ENCODE measurements around the gene CFAP73.
"Not testable (repeated sequence)": the region's sequence is repeated elsewhere in the genome, so short reads cannot be mapped to it uniquely, and the experiment has no call there.

The CFAP73 gene

DNA sequence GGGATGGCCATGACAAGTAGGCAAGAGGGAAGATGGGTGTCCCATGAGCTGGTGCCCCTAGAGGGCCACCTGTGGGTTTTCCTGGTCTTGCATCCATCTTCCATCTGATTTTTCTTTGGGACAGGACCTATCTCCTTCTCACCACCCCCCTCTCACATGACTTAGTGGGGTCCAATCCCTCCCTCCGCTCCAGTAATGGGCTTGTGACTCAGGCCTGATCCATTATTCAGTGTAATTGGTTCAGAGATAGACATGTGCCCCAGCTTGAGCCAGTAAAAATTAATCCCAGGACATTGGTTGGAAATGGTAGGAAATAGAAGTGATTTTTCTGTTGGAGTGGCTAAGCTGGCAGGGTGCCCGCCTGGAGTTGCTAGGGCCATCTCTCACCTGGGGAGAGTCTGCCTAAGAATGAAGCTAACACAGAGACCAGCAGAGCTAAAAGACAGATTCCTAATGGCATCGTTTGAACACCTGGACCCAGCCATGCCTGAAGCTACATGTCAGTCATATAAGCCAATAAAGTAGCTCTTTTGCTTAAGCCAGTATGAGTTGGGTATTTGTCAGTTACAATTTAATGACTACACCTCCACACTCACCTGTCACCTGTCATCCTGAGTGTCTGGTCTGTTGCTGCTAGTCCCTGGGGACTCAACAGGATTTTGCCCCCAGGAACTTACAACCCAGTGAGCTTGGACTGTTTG lies 28.7 kb upstream of the CFAP73 start:
- DNase-seq, result no peak

GRCh38 chr12:113127791-113128199 lies 21.7 kb upstream of the CFAP73 start:
- DNase-seq, result no peak

DNA sequence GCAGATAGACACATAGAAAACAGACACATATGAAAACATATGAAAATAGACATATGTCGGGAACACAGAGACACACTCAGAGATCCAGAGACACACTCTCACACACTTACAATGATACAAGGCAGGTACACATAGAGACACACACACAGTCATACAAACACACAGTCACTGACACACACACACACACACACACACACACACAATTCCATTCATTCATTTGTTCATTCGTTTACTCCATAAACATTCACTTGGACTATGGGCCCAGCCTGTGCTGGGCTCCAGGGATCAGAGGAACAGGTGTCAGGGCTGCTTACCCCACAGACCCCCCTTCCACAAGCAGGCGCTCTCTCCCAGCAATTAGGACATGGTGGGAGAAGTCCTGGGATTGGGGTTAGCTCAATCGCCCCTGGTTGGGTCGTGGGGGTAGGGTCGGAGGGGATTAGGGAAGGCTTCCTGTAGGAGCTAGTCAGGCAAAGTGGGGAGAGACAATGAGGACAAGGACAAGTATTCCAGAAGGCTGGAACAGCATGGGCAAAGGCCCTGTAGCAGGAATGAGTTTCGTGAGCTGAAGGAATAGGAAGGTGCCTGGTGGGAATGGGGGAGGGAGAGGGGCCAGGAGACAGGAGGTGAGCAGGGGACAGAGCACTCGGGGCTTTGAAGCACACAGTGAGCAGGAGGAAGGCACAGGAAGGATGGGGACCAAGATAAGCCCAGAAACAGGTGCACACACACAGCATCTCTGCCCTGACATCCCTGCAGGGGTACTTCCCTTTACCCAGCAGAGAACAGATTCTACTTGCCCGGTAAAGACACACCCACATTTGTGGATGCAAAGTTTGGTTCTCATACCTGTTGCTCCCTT lies 20.5 kb upstream of the CFAP73 start:
- no peak for DNase-seq

DNA sequence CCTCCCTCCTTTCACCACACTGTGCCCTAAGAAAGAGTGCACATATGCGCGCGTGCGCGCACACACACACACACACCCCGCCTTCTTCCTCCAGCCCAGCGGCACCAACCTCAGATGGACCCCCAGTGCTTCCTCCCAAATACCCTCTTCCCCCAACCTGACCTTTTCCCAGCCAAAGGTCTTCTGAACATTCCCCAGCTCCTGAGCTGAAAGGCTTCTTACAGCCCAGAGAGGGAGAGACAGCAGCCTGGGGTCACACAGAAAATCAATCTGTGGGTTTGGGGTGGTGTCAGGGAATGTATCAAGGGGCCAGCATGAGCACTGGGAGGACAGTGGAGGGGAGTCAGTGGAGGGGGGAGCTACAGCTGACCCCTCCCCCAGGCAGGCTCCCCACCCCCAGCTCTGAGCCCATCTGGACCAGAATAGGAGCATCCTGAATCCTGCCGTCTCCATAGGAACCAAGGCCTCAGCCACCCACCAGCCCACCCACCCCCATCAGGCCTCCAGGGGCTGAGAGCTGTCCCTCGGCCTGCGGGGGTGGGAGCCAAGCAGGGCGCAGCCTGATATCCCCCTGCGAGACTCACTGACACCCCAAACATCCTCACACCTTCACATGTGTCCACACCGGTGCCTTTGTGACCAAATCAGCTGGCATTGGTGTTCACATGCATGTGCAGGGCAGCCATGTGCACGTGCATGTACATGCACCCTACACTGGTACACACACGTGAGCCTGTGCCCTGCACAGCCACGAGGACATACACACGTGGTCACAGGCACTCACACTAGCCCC lies 19.7 kb upstream of the CFAP73 start:
- DNase-seq, result no peak

DNA sequence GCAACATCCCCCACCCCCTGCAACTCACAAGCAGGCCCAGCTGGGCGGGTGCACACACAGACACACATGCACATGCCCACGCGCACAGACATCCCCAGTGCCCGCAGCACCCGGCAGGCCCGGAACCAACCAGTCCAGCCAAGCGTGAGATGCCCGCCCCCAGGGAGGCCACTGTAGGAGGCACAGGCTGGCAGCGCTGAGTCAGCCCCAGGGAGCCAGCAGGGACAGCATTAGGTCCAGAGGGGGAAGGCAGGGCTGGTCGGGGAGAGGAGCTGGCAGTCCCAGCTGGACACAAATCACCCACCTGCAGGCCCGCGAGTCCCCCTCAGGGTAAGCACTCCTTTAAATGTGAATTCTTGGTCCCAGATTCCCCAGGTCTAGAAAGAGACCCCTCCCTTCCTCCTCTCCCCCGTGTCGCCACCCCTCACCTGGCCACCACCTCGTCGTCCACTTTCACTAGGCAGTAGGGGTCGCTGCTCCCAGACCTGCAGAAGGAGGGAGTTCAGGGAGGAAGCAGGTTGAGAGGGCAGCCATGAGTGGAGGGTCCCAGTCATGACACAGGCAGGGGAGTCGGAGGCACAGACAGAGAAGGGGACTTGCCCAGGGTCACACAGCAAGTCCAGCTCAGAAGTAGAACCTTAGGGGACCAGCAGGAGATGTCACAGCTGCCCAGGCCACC lies 18.9 kb upstream of the CFAP73 start:
- DNase-seq, result no peak

DNA sequence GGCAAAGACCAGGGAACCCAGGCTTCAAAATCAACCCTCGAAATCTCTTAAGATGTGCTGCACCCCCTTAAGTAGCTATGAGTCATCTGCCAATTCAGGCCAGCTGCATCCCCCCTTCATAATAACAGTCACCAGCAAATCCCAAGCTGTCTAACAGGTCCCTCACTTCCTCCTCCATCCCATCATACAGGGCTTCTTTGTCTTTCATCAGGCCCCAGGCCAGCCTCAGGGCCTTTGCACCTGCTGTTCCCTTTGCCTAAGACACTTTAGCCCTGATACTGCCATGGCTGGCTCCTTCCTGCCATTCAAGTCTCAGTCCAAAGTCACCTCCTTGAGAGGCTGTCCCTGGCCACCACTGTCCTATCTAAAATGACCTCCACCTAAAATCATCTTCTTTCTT lies 18.0 kb upstream of the CFAP73 start:
- no peak for DNase-seq

GRCh38 chr12:113133036-113133435 lies 16.5 kb upstream of the CFAP73 start:
- no peak for DNase-seq

DNA sequence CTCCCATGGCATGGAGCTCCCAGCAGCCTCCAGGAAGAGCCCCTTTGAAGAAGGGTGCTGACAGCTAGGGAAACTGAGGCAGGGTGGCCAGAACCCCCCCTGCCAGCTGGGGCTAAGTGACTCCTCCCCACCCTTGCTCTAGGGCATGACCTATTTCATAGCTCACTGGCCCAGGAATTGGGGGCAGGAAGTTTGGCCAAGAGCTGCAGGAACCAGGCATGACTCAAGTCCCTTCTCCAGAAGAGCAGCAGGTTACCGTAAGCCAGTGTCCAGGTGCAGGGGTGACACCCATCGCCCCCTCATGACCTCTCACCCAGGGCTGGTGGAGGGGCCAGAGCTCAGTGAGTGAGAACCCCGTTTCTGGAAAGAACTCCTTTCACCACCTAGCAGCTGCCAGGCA lies 15.9 kb upstream of the CFAP73 start:
- DNase-seq, result no peak

DNA sequence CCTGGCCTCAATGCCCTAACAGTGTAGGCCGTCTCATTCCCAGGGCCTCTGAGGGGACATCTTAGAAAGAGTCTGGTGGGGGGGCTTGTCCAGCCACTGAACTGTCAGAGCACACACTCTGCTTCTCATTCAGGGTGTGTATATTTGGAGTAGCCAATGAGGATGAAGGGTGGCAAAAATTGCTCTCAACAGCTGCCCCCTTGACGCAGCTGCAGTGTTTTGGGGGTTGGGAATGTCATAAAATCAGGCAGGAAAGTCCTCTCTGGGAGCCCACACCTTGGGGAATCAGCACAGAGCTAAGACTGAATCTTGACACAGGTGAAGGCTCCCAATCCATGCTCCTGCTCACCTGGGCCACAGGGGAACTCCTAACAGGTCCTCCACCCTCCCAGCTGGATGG lies 15.5 kb upstream of the CFAP73 start:
- DNase-seq, result no peak

- DNase-seq, result no peak
These were observed 15.0 kb upstream of the CFAP73 start for GRCh38 chr12:113134521-113134951.

GRCh38 chr12:113135178-113136127 lies 14.1 kb upstream of the CFAP73 start, which contains the start of gene RASAL1:
RASAL1 (minus strand) TSS chr12:113135761; CDS start chr12:113135462, 299 bp downstream.
- DNase-seq, result peak; percentile 84 to 90

DNA sequence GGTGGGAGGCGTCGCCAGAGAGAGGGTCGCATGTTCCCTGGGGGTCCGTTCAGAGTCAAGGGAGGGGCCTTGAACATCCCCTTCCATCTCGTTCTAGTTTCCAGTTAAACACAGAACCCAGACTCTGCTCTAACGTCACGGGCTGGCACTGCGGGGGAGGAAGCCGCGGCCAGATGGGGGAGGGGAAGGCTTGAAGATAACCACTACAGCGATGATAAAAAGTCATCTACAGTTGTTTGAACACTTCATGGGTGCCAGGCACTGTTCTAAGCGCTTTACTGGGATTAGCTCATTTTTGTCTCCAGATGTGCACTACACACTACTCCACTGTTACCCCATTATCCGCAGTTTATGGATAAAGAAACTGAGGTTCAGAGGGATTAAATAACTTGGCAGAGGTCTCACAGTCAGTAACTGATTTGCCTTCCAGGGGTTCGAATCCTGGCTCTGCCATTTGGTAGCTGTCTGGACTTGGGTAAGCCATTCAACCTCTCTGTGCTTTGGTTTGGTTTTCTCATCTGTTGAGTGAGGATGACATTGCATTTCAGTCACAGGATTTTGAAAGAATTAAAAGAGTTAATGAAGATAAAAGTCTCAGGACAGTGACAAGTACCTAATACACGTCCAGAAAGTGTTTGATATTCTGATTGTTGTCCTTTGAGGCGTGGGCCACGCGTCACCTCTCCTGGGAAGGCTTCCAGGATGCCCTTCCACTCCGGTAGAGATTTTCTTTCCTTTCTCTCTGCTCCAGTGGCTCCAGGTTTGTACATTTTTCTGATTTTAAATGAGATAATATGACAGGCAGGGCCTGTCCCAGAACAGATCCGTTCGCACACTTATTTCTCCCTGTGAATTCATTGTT lies 13.2 kb upstream of the CFAP73 start:
- DNase-seq, result peak; percentile 59 to 69

GRCh38 chr12:113136990-113137511 lies 12.5 kb upstream of the CFAP73 start:
- DNase-seq, result no peak

GRCh38 chr12:113137861-113138783 lies 11.4 kb upstream of the CFAP73 start:
- no peak for DNase-seq

- no peak for DNase-seq
These were observed 10.7 kb upstream of the CFAP73 start for GRCh38 chr12:113138826-113139225.

DNA sequence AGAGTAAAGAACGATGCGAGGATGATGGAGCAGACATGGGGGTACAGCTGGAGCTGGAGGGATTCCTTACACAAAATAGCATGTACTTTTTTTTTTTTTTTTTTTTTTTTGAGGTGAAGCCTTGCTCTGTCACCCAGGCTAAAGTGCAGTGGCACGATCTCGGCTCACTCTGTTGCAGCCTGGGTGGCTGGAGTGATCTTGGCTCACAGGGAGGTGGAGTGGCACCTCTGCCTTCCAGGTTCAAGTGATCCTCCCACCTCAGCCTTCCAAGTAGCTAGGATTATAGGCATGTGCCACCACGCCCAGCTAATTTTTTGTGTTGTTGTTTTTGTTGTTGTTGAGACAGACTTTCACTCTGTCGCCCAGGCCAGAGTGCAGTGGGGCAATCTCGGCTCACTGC lies 8.8 kb upstream of the CFAP73 start:
- no peak for DNase-seq

- DNase-seq, result not testable (repeated sequence)
These were observed 7.8 kb upstream of the CFAP73 start for GRCh38 chr12:113141716-113142115.

- no peak for DNase-seq
These were observed 7.2 kb upstream of the CFAP73 start for GRCh38 chr12:113142173-113142885.
